ENCODE results near the gene ARMC7.
"Not testable (repeated sequence)": the region's sequence is repeated elsewhere in the genome, so short reads cannot be mapped to it uniquely, and the experiment has no call there.

The ARMC7 gene

DNA sequence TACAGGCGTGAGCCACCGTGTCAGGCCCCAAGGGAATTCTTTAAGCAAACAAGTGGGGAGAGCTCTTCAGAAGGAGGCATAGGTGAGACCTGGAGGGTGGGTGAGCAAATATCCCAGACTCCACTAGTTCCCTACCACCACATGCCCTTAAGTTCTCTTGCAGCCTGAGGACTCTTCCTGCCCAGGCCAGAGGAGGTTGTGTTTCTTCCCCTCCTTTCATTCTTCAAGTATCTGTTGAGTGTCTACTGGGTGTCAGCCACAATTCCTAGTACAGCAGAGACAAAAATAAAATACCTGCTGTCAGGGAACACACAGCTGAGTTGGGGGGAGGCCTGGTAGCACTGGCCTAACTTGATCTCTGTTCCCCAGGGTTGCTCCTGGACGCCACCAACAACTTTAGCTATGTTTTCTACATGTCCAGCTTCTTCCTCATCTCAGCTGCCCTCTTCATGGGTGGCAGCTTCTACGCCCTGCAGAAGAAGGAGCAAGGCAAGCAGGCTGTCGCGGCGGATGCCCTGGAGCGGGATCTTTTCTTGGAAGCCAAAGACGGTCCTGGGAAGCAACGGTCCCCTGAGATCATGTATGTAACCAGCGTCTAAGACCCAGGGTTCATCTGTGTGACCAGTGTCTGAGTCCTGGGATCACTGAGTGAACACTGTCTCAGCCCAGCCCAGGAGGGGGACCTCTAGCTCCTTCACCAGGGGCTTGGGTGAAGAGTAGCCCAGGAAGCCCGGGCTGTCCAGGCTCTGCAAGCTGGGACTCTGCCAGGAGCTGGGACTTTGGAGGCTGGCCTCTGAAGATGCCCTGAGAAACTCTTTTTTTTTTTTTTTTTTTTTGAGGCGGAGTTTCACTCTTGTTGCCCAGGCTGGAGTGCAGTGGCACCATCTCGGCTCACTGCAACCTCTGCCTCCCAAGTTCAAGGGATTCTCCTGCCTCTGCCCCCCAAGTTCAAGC lies 5.9 kb upstream of the ARMC7 start:
- no peak for DNase-seq

DNA sequence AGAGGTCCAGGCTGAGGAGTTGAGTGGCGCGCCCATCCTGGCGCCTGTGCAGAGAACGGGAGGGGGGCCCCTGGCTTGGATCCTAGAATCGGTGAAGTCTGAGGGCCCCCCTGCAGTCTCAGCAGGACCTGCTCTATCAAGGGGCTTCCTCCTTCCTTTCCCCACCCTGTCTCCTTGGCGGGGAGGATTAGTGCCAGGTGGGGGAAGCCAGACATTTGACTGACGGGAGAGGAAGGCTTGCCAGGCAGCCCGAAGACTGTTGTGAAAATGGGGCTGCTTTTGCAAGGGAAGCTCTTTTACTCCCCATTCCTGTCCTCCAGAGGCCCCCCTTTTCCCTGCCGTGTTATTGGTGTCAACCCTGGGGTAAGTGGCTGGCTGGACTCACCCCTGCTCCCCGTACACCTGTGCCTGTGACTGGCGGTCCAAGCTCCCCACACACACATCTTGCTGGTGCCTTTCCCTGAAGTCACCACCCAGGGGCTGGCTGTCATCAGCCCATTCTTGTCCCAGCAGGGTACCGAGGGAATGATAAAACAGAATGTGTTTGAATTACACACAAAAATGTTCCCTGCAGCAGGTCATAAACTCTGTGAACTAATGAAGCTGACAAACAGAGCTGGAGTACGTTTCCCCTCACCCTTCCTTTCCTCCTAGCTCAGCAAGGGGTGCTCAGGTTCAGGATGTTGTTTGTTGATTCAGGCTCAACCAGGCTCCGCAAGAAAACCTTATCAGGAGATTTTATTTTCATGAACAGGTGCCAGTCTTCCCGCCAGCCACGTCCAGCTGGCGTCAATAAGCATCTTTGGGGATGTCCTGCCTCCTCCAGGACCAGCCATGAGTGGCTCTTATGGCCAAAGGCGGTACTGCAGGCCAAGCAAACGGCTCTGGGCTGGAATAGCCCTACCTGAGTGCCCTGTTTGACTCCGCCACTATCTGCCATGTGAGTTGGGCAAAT lies 4.4 kb upstream of the ARMC7 start:
- DNase-seq, result no peak

DNA sequence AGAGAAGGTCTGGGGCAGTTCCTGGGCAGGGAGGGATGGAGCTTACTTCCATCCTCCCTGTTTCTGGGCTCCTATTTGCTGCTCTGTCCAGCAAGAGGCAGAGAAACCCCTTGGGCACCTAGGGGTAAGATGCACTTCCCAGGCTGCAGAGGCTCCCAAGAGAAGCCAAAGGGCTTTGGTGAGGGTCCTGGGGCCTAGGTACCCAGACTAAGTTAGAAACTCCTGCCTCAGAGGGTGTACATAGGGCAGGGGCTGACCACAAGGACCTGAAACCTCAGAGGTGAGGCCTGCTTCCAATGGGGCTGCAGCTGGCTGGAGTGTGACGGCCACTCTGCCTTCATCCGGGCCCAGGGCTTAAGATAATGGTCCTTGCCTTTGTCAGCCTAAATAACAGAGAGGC lies 1.6 kb upstream of the ARMC7 start:
- DNase-seq, result no peak

DNA sequence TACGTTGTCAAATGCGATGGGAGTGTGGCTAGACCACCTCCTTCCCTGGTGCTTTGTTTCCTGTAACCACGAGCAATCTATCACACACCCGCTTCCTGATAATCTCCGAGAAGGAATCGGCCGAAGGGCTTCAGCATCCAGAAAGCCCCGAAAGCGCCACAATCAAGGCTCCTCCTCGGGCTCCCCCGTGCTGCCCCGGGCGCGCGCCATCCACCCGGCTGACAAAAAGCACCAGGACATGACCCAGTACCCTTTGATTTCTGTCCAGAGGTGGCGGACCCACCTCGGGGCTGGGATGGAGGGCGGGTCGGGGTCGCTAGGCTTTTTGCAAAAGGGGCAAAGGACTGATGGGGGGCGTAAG lies 743 bp upstream of the ARMC7 start:
- no peak for DNase-seq

DNA sequence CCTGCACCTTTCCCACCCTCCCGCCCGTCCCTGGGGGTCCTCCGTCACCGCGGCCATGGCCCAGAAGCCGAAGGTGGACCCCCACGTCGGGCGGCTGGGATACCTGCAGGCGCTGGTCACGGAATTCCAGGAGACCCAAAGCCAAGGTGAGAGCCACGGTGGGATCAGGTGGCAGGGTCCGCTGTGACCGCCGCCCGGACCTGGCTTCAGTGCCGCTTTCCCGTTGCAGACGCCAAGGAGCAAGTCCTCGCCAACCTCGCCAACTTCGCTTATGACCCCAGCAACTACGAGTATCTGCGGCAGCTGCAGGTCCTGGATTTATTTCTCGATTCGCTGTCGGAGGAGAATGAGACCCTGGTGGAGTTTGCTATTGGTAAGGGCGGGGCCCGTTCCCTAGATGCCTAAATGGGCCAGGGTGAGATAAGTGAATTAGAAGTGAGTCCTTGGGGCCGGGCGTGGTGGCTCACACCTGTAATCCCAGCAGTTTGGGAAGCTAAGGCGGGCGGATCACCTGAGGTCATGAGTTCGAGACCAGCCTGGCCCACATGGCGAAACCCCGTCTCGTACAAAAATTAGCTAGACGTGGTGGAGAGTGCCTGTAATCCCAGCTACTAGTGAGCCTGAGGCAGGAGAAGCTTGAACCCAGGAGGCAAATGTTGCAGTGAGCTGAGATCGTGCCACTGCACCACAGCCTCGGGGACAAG lies 617 bp downstream of the ARMC7 start:
- DNase-seq, result no peak

DNA sequence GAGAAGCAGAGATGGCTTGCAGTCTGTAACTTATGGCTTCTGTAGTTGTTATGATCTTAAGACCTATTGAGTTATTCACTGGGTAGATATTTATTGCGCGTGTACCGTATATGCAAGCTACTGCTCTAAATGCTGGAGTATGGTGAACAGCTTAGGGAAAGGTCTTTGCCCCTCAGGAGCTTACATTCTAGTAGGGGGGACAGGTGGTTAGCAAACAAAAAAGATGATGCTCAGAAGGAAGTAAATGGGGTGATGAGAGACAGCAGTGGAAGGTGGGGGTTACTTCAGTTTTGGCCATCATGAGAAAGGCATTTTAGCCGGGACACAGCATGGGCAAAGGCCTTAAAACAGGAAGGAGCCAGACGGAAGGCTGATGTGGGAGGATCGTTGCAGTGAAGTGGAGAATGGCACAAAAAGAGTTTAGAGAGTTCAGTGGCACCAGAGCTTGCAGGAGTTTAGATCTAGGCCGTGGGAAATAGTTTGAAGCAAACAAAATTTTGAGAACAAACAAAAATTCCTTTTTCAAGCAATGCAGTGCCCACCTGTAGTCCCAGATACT lies 2.1 kb downstream of the ARMC7 start:
- DNase-seq, result no peak

DNA sequence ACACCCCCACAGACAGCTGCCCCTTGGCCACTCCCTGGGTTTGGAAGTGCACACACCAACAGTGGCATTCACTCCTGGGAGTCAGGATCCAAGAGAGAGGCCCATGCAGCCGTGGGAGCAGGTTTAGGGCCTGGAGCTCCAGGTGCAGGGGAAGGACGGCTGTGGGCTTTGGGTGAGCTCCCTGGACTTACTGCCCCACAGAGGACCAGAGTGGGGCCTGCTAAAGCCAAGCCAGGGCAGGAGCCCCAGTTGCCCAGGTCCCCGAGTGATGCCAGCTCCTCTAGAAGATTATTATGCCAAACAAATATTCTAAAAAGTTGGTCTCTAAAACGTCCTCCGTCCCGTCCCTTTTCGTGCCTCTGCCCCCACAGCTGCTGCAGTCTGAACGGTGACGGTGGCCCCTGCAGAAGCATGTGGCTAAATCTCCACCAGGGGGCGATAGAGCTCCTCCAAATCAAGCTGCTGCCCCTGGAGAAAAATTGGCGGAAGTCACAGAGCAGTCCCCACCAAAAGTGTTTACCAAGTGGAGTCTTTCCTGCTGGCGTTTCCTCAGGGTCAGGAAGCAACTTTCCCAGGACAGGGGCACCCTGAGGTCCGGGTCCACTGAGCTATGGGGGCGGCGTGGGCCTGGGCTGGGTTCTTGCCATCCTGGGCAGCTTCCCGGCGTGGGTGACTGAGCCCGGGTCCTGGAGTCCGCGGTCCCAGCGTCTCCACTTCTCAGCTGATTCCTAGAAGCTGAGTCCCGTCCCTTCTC lies 4.2 kb downstream of the ARMC7 start:
- DNase-seq, result peak; percentile 81

DNA sequence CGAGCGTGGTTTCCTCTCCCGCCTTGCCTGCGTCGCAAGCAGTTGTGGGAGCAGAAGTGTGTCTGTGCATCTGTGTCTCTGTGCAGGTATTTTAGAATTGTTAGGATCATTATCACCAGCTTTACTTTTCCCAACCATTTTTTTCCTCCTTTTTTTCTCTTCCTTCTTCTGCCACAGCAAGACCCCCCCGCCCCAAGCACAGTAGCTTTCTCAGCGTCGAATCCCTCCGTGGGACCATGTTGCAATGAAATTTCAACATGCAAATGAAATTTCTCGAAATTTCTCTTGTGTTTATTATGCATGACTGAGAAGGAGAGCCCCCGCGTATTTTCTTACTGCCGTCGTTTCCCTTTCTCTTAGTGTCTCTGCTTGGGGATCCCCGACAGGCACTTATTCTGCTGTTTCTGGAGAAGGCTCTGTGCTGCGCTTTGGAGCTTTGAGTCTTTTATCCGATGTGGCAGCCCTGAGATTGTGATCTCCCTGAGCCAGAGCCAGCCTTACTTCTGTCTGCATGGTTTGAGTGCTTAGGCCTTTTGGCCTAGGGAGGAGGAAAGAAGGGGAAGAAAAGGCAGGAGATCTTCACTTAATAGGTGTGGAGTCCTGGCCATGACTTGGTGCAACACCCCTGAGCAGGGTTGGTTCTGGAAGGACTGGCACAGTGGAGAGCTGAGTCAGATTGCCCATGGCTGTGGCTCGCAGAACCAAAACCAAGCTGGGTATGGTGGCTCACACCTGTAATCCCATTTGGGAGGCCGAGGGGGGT lies 5.0 kb downstream of the ARMC7 start:
- DNase-seq, result no peak

DNA sequence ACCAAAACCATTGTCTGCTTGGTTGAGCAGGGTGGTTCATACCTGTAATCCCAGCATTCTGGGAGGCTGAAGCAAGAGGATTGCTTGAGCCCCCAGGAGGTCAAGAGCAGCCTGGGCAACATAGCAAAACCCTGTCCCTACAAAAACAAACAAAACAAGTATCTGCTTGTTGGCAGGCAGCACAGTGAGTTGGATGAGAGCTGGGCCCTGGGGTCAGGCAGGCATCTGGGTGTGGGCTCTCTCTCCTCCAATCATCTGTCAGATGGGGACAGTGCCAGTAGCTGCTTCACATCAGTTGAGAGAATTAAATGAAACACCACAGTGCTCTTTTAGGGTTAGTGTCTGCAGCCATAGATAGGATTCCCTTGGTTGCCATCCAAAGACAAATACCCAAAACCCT lies 5.8 kb downstream of the ARMC7 start:
- no peak for DNase-seq

DNA sequence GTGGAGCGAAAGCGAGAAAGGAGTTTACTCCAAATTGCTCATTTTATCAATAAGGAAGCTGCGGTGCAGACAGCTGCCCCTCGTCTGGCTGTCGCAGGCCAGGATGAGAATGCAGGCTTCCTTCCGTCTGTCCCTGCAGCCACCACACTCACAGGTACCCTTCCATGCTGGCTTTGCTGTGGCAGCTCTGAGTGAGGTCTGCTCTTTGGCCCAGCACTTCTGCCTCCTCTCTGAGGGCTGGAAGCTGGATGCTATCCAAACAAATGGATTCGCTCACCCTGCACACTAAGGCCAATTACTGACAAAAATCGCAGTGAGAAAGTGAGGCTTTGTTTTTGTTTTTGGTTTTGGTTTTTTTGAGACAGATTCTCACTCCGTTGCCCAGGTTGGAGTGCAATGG lies 7.0 kb downstream of the ARMC7 start:
- DNase-seq, result no peak

DNA sequence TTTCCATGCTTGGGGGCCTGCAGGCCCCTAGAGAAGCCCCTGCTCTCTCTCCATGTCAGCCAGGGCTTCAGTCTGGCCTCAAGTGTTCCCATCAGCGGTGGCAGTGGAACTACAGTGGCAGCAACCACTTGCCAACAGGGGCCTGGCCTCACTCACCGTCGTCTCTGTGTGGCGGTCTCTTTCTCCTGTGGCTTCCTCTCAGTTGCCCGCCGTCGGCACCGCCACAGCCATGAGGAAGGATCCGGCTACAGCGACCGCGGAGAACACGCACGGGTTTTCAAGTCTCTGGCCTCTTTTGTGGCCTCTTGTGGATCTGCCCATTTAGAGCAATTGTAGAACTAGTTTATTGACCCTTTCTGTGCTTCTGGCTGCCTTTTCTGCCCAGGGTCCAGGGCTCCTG lies 8.5 kb downstream of the ARMC7 start:
- no peak for DNase-seq

DNA sequence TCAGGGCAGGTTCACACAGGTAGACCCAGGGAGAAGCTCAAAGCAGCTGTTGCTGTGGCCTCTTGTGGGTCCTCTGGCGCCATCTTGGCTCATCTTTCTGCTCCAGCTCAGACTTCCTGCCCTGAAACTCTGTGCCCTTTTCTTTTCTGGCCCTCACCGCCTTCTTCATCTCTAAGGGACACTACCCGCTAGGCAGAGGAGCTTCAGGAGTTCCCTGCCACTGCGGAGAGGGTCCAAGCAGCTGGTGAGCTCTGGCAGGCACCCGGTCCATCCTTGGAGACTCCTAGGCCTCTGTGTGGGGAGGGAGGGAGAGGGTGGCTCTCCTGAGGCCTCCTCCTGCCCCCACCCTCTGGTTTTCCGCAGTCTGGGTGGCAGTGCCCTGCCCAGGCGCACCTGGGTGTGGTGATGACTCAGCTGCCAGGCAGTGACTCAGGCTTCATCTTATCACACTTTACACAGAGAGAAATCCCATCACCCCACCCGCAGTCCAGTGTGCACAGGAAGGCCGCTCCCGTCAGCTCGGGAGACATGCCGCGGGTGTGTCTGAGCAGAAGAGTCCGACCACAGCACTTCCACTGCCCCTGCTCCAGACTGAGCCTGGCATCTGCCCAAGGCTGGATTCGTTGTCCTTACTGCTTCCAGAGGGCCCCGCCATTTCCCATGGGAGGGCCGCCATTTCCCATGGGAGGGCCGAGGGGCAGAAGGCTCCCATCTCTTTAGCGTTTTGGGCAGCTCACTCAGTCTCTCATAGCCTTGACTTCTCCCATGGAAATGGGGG lies 14.5 kb downstream of the ARMC7 start:
- DNase-seq, result peak; percentile 22

DNA sequence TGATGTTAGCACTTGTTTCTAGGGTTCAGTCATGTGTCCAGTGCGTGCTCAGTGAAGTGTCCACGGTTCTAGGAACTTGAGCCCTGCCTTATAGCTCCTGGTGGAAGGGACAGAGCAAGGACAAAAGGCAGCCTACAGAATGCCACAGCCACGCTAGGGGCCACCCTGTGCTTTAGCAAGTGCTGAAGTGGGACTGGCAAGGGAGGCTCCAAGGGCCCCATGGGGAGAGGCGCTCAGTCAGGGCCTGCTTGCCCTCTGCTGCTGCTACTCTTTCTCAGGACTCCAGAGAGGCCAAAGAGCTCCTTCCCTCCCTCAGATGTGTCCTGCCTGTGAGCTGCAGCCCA lies 15.0 kb downstream of the ARMC7 start:
- no peak for DNase-seq

DNA sequence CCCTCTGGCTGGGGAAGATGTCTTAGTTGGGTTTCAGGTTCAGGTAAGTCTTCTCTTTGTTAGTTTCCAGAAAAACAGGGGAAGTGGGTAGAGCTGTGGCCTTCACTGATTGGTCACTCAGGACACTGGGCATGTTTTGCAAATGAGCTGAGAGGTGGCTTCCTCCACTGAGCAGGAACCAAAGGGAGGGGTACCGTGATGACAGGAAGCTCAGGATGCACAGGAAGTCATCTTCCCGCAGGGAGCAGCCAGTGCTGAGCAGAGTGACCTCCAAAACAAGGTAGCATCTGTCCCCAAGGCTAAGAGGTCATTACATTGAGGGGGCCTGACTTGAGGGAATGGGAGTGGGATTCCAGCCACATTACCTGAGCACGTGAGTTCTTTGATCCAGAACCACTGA lies 16.2 kb downstream of the ARMC7 start:
- no peak for DNase-seq

DNA sequence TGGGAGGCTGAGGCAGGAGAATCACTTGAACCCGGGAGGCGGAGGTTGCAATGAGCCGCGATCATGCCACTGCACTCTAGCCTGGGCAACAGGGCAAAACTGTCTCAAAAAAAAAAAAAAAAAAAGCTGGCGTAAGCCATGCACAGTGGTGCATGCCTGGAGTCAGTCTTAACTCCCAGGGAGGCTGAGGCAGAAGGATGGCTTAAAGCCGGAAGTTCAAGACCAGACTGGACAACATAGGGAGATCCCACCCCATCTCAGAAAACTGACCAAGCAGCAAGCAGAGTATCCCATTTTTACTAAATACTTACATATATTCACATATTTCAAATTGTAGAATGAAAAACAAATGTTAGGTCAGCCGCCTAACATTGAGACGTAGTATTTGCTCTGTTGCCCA lies 17.2 kb downstream of the ARMC7 start:
- no peak for DNase-seq

DNA sequence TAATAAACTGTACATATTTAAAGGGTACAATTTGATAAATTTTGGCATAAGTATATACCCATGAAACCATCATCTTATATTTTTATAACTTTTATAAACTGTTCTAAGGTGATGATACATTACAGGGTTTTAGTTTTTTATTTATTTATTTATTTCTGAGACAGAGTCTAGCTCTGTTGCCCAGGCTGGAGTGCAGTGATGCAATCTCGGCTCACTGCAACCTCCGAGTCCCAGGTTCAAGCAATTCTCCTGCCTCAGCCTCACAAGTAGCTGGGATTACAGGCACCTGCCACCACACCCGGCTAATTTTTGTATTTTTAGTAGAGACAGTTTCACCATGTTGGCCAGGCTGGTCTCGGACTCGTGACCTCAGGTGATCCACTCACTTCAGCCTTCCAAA lies 18.2 kb downstream of the ARMC7 start:
- DNase-seq, result not testable (repeated sequence)

DNA sequence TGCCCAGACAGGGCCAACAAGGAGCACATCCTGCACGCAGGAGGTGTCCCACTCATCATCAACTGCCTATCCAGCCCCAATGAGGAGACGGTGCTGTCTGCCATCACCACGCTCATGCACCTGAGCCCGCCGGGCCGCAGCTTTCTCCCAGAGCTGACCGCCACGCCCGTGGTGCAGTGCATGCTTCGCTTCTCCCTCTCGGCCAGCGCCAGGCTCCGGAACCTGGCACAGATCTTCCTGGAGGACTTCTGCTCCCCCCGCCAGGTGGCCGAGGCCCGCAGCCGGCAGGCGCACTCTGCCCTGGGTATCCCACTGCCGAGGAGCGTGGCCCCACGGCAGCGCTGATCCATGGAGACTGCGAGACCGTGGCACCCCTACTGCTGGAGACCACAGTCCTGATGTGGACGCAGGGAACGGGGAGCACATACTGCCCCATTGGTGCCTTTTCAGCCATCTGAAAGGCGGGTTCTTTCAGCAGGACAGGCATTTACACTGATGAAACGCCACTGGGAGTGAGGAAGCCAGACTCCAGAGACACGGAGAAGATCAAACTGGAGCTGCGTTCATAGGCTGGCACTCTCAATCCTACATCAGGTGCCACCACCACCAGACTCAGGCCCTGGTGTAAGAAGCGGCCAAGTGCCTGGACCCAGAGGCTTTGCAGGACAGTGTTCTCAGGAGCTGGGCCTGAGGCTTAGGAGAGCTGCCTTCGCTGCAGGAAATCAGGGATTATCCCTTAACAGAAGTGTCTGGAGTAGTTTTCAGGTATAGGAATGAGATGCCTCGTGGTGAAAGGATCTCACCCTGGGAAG lies 19.1 kb downstream of the ARMC7 start:
- DNase-seq, result no peak

DNA sequence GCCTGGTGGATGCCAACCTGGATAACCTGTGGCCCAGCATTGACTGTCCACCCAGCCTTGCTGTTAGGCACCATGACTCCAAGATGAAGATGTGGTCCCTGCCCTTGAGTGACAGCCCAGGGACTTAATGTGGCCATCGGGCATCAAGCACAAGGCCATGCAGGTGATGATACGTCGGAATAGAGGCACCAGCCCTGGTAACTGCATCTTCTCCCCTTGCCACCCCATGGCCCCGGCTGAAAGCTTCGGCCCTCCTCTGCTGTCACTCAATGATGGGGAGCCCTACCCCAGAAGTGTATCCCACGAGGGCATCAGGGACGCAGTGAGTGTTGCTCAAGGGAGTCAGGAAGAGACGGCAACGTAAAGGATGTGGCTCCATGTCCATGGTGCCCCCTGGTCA lies 19.8 kb downstream of the ARMC7 start:
- DNase-seq, result no peak

DNA sequence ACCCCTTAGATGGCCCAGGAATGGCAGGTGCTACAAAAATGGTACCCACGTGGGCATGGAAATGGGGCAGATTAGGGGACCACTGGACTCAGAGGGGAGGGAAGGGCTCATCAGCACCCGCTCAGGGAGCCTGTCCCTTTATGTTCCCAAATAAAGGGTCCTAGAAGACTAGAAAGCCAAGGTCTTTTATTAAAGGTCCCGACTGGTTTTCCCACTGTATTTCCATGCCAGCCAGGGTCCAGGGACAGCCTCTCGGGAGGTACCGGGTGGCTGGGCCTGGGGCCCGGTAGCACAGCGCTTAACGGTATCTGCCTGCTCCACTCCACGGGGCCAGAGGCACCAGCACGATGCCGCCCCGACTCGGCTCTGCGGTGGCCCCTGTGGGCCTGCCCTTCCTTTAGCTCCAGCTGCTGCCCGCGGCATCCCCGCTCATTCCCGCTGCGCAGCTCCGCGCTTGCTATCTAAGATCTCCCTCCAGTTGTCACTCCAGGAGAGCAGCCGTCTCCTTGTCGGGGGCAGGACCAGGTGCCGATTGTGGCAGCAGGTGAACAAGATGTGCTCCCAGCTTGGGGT lies 20.4 kb downstream of the ARMC7 start:
- DNase-seq, result no peak

Data from fibroblast of skin of right quadriceps (primary cell).